Measurements from ENCODE around the gene BCAT1. TPM values are rescaled to one million over a fixed set of nuclear protein-coding genes. Genes with fewer than 3 reads are reported as not detected.

BCAT1 gene
- total and polyA plus RNA-seq, 2 donors from 2014 or later, result 1.3 to 15.5 TPM

DNA sequence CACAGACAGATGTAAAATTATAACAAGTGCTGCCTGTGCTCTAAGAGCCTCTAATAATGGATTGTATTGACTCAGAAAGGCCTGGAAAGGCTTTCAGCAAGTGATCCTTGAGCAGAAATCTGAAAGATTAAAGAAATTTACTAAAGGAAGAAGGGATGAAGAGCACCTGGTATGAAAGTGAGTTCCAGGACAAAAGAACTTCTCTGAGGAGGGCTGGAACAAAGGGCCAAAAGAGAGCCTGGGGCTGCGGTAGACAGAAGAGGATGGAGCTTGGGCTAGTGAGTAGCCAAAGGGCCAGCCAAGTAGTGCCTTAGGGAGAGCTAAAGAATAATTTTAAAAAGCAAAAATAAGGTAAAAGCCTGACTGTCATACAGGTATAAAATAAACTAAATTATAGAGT lies 44.0 kb downstream of the BCAT1 start:
- peaks cover 8% of the 10 kb centered on the region for H3K27me3 ChIP-seq (ENCODE audit: control insufficient read depth, insufficient read depth, low read length)
- no peak overlapping the region for H3K27ac ChIP-seq (ENCODE audit: low read depth in 2 of 2, low read length in 2 of 2)
- DNase-seq, result no peak
- no peak overlapping the region for H3K4me3 ChIP-seq (ENCODE audit: low read length in 3 of 3)
- intact Hi-C loops (cut with DNase I), result no loop called here
- no peak overlapping the region for H3K9ac ChIP-seq (ENCODE audit: low read length in 3 of 3)
- FAIRE-seq, result no peak
- H3K9me3 ChIP-seq (ENCODE audit: control insufficient read depth in 2 of 3, insufficient read depth in 1 of 3, low read length in 3 of 3), result no peaks in the 10 kb centered on the region
- no peak for TF ChIP-seq CTCF (IDR thresholded peaks at IDR 0.05; ENCODE audit: borderline replicate concordance, extremely low read depth, insufficient read depth)
- no peaks in the 10 kb centered on the region for H3K4me1 ChIP-seq (ENCODE audit: control insufficient read depth in 2 of 3, insufficient read depth in 2 of 3, low read depth in 1 of 3, low read length in 3 of 3)
- H3K36me3 ChIP-seq (ENCODE audit: control insufficient read depth in 2 of 3, insufficient read depth in 3 of 3, low read length in 3 of 3), result no peaks in the 10 kb centered on the region

DNA sequence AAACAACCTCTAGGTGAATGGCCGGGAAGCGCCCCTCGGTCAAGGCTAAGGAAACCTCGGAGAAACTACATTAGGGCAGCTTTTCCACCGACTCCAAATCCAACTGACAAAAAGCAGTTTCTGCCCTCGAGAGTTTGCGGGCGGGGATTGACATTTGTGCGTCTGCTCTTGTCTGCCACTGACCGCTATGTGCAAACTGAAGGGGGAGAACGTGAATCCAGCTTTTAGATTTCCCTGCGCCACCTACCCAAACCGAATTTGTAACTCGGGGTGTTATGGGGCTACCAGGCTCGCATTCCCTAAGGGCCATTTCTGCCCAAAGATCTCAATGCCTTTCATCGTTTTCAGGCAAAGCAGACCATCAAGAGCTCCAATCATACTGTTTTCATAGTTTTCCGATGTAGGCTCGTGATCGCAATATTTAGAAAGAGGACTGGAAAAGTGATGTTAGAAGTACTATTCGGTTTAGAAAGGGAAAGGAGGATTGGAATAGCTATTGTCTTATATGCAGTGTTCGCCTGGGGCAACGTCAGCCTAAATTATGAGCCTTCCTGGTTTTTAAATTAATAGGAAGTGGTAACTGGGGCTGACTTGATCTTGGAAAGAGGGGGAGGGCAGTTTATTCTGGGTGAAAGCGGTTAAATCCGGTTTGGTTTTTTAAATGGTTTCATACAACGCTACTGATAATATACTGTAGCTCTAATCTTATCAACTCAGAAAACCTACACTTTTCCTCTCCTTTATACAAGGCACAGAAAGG lies 45.4 kb downstream of the BCAT1 start:
- Histone ChIP-seq H3K4me3 (ENCODE audit: low read length in 3 of 3) (peak overlapping the region; percentile 32 to 63 (median 61)), H3K27me3 (ENCODE audit: control insufficient read depth, insufficient read depth, low read length) (peaks cover 8% of the 10 kb centered on the region), H3K9ac (ENCODE audit: low read length in 3 of 3) (no peak overlapping the region), H3K27ac (ENCODE audit: low read depth in 2 of 2, low read length in 2 of 2) (no peak overlapping the region), H3K36me3 (ENCODE audit: control insufficient read depth in 2 of 3, insufficient read depth in 3 of 3, low read length in 3 of 3) (no peaks in the 10 kb centered on the region), H3K4me1 (ENCODE audit: control insufficient read depth in 2 of 3, insufficient read depth in 2 of 3, low read depth in 1 of 3, low read length in 3 of 3) (no peaks in the 10 kb centered on the region), H3K9me3 (ENCODE audit: control insufficient read depth in 2 of 3, insufficient read depth in 1 of 3, low read length in 3 of 3) (no peaks in the 10 kb centered on the region)
- no peak for FAIRE-seq
- intact Hi-C loops (cut with DNase I), result no loop called here
- no peak for TF ChIP-seq CTCF (IDR thresholded peaks at IDR 0.05; ENCODE audit: borderline replicate concordance, extremely low read depth, insufficient read depth)
- peak in 3 of 5 donors; percentile 33 to 62 (median 57) for DNase-seq

GRCh38 chr12:24902511-24903328 lies 46.2 kb downstream of the BCAT1 start:
- Histone ChIP-seq H3K27ac (ENCODE audit: low read depth in 2 of 2, low read length in 2 of 2) (no peak overlapping the region), H3K36me3 (ENCODE audit: control insufficient read depth in 2 of 3, insufficient read depth in 3 of 3, low read length in 3 of 3) (no peaks in the 10 kb centered on the region), H3K9me3 (ENCODE audit: control insufficient read depth in 2 of 3, insufficient read depth in 1 of 3, low read length in 3 of 3) (no peaks in the 10 kb centered on the region), H3K9ac (ENCODE audit: low read length in 3 of 3) (peak overlapping the region in 1 of 3 donors; percentile 19), H3K4me3 (ENCODE audit: low read length in 3 of 3) (peak overlapping the region; percentile 32 to 63 (median 61)), H3K4me1 (ENCODE audit: control insufficient read depth in 2 of 3, insufficient read depth in 2 of 3, low read depth in 1 of 3, low read length in 3 of 3) (no peaks in the 10 kb centered on the region), H3K27me3 (ENCODE audit: control insufficient read depth, insufficient read depth, low read length) (peaks cover 8% of the 10 kb centered on the region)
- no peak for TF ChIP-seq CTCF (IDR thresholded peaks at IDR 0.05; ENCODE audit: borderline replicate concordance, extremely low read depth, insufficient read depth)
- DNase-seq, result peak; percentile 30 to 72 (median 41)
- intact Hi-C loops (cut with DNase I), result no loop called here
- FAIRE-seq, result no peak

Measured in kidney (tissue), 14 donors.